OCI-LY7 (cell line): ENCODE data around the gene SOX12. TPM values are rescaled to one million over a fixed set of nuclear protein-coding genes. Genes with fewer than 3 reads are reported as not detected.

Experiments used
- BruUV-seq: library from RNA; stranded (reverse); fragments of 400-500 nt; replicated peaks from 2 replicates; lab custom pipeline; 2021; lab: Mats Ljungman, UMichigan
- CTCF ChIA-PET: fragments of 300-600 bp; sonication (Branson Sonifier 250); formaldehyde crosslinking; loops from one replicate; lab custom pipeline; 2022; ENCODE audit warnings: antibody characterized with exemption; ENCODE audit not compliant: unreplicated experiment; lab: Charles Lee
- POLR2A ChIA-PET: fragments of 300-600 bp; sonication (Branson Sonifier 250); formaldehyde crosslinking; loops from one replicate; lab custom pipeline; 2022; ENCODE audit warnings: antibody characterized with exemption; lab: Charles Lee
- DNase-seq: peaks from one replicate; pipeline ENCODE4 v3.0.0-alpha.2; 2015; ENCODE audit warnings: low spot score
- H2AFZ ChIP-seq: fragments of 200-600 bp; sonication (generic), shearing (Covaris generic); 2 replicates; pipeline ENCODE4 v1.6.1; 2014; ENCODE audit warnings: mild to moderate bottlenecking, antibody characterized with exemption, low read length, moderate library complexity
- H3K27ac ChIP-seq: fragments of 200-600 bp; sonication (generic); 2 replicates; pipeline ENCODE4 v1.5.1; 2014; ENCODE audit warnings: mixed run types, low read depth, mild to moderate bottlenecking, moderate library complexity, low read length, inconsistent platforms; ENCODE audit not compliant: poor library complexity, severe bottlenecking
- H3K36me3 ChIP-seq: fragments of 200-600 bp; sonication (generic); 2 replicates; pipeline ENCODE4 v1.6.1; 2014; ENCODE audit warnings: mild to moderate bottlenecking, antibody characterized with exemption, low read length, moderate library complexity, mixed read lengths; ENCODE audit not compliant: insufficient read depth
- H3K4me1 ChIP-seq: fragments of 200-600 bp; sonication (generic); 2 replicates; pipeline ENCODE4 v1.5.1; 2014; ENCODE audit warnings: mild to moderate bottlenecking, low read length; ENCODE audit not compliant: insufficient read depth, poor library complexity, severe bottlenecking
- H3K4me2 ChIP-seq: fragments of 200-600 bp; sonication (generic); 2 replicates; pipeline ENCODE4 v1.6.1; 2014; ENCODE audit warnings: mild to moderate bottlenecking, low read length
- H3K4me3 ChIP-seq: fragments of 200-600 bp; sonication (generic); 2 replicates; pipeline ENCODE4 v1.5.1; 2014; ENCODE audit warnings: mild to moderate bottlenecking, low read depth, low read length; ENCODE audit not compliant: poor library complexity, severe bottlenecking
- H3K79me2 ChIP-seq: fragments of 200-600 bp; sonication (generic); 2 replicates; pipeline ENCODE4 v1.6.1; 2016; ENCODE audit warnings: low read depth, mild to moderate bottlenecking, low read length, moderate library complexity, mixed read lengths; ENCODE audit not compliant: insufficient read depth
- H3K9me2 ChIP-seq: fragments of 200-600 bp; sonication (generic); 2 replicates; pipeline ENCODE4 v1.6.1; 2016; ENCODE audit warnings: mild to moderate bottlenecking, low read length, mixed read lengths; ENCODE audit not compliant: insufficient read depth
- H3K9me3 ChIP-seq: fragments of 200-600 bp; sonication (generic); 2 replicates; pipeline ENCODE4 v1.6.1; 2014; ENCODE audit warnings: mild to moderate bottlenecking, mixed run types, low read length, mixed read lengths
- H4K20me1 ChIP-seq: fragments of 200-600 bp; sonication (generic); 2 replicates; pipeline ENCODE4 v1.6.1; 2014; ENCODE audit warnings: mild to moderate bottlenecking, antibody characterized with exemption, low read length, moderate library complexity, mixed read lengths; ENCODE audit not compliant: insufficient read depth
- EZH2phosphoT487 ChIP-seq: fragments of 200-600 bp; sonication (generic); IDR thresholded peaks from 2 replicates; pipeline ENCODE4 v1.6.1; 2018; ENCODE audit warnings: low read depth, borderline replicate concordance, mild to moderate bottlenecking, mixed run types, antibody characterized with exemption, low read length, moderate library complexity, mixed read lengths
- intact Hi-C: fragments of 100-400 bp; cut with micrococcal nuclease; formaldehyde crosslinking; loops from one replicate; pipeline ENCODE4 v1.10.0; 2022; ENCODE audit not compliant: unreplicated experiment
- total RNA-seq, 2 experiments: library from RNA; depleted of rRNA in 1 of 2; stranded (reverse); fragments of >200 nt in 1 of 2; shearing (Covaris generic) in 1 of 2; gene quantifications; 2 replicates each; pipeline ENCODE4 v1.2.3, GENCODE V29; 2014 to 2022
- TF ChIP-seq, protein P1 (sequence below): fragments of 200-600 bp; sonication (generic); conservative IDR thresholded peaks from 2 replicates; pipeline ENCODE4 v1.5.1; 2014; ENCODE audit warnings: mild to moderate bottlenecking, antibody characterized with exemption, low read length, moderate library complexity, mixed read lengths

SOX12 gene
- total RNA-seq, 2 experiments from 2014 or later, result 16.4 to 43.8 TPM

DNA sequence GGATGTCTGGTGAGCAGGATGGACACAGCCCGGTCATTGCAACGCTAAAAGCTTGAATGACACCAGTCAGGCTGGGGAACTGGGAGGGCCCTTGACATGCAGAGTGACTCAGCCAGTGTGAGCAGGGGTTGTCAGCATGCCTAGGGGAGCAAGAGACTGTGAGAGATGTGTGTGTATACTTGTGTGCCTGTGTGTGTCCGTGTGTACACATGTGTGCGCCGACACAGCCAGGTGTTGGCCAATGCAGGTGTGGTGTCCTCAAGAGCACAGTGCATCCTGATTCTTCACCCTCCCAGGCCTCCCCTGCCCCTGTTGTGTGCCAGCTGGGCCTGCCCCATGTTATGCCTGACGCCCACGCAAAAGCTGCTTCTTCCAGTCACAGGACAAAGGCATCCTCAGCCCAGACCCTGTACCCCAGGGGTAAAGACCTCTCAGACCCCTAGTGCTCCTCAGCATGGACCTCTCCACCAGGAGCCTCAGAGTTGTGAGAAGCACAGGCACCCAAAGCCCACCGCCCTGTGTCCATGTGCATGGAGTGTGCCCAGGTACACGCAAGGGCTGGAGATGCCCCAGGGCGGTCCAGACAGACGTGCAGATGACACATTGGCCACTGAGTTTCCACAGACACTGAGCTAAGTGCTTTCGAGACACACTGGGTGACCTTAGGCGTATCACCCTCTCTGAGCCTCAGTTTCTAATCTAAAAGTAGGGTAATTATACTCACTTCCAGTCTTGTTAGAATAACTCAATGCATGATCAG is 38.1 kb downstream of the SOX12 start:
- Histone ChIP-seq H3K4me2 (0 out of 2 replicates have a peak overlapping the region, but pooled peaks have one; percentile 21), H3K27ac (peak overlapping the region; percentile 67), H3K9me3 (no peaks in the 10 kb centered on the region), H2AFZ (peak overlapping the region; percentile 52), H3K4me1 (peaks cover 61% of the 10 kb centered on the region), H3K4me3 (no peak overlapping the region), H4K20me1 (no peaks in the 10 kb centered on the region), H3K36me3 (no peaks in the 10 kb centered on the region), H3K79me2 (no peaks in the 10 kb centered on the region), H3K9me2 (no peaks in the 10 kb centered on the region)
- peak; percentile 30 for DNase-seq
- BruUV-seq, result no TSS peak
- CTCF ChIA-PET, result interaction anchor here (0.9 to 1.4 kb wide), 3 partner anchors 8 to 44 kb away, joined by 4 to 5 read pairs (median 4); no protein-coding TSS in a partner anchor
- POLR2A ChIA-PET, result interaction anchor here (3.0 to 4.9 kb wide), 3 partner anchors 9 to 43 kb away, joined by 19 to 49 read pairs (median 32); partner anchors contain the start of genes RBCK1 and TRIB3
- intact Hi-C loops, result no loop called here
- TF ChIP-seq, protein P1, sequence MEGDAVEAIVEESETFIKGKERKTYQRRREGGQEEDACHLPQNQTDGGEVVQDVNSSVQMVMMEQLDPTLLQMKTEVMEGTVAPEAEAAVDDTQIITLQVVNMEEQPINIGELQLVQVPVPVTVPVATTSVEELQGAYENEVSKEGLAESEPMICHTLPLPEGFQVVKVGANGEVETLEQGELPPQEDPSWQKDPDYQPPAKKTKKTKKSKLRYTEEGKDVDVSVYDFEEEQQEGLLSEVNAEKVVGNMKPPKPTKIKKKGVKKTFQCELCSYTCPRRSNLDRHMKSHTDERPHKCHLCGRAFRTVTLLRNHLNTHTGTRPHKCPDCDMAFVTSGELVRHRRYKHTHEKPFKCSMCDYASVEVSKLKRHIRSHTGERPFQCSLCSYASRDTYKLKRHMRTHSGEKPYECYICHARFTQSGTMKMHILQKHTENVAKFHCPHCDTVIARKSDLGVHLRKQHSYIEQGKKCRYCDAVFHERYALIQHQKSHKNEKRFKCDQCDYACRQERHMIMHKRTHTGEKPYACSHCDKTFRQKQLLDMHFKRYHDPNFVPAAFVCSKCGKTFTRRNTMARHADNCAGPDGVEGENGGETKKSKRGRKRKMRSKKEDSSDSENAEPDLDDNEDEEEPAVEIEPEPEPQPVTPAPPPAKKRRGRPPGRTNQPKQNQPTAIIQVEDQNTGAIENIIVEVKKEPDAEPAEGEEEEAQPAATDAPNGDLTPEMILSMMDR, result no peak
- TF ChIP-seq EZH2phosphoT487, result no peak

DNA sequence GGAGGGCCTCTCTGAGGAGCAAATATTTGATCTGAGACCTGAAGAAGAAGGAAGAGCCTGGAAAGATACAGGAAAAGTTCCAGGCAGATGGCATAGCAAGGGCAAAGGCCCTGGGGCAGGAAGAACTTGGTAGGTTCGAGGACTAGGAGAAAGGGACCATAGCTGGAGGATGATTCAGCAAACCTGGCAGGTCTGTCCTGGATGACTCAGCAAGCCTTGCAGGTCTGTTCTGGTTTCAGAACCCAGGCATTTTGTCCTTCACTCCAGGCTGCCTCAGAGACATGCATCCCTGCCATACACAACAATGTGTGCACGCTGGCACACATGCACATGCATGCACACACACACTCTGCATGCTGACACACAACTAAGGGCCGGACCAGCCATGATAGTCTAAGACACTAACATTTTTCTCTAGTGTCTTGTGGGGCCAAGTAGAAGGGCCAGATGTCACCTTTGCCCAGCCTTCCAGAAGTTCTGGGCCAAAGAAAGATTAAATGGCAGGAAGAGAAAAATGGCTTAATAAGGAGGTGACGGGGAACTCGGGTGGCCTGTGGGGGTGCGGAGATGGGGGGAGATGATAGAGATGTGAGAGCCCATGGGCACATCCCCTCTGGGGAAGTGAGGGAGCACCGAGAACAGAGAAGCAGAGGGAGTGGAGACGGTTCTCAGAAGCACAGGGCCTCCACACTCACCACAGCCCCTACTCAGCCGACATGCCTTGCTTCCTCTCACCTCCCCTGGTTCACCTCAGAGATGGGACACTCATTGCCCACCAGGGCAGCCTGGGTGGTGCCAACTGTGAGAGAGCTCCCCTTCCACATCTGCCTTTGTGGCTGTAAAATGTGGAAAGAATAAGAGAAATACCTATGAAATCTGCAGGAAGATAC is 39.8 kb downstream of the SOX12 start:
- Histone ChIP-seq H2AFZ (no peak overlapping the region), H3K4me2 (no peak overlapping the region), H3K27ac (no peak overlapping the region), H3K4me3 (no peak overlapping the region), H4K20me1 (no peaks in the 10 kb centered on the region), H3K9me3 (no peaks in the 10 kb centered on the region), H3K4me1 (peaks cover 45% of the 10 kb centered on the region), H3K9me2 (no peaks in the 10 kb centered on the region), H3K36me3 (no peaks in the 10 kb centered on the region), H3K79me2 (no peaks in the 10 kb centered on the region)
- ChIA-PET POLR2A (interaction anchor here (0.7 to 2.7 kb wide), 5 partner anchors 14 to 179 kb away, joined by 3 to 7 read pairs (median 4); partner anchors contain the start of genes CSNK2A1 and TRIB3), CTCF (no interaction called here)
- DNase-seq, result peak; percentile 27
- TF ChIP-seq, protein P1, result no peak
- no peak for TF ChIP-seq EZH2phosphoT487
- BruUV-seq, result no TSS peak
- intact Hi-C loops, result no loop called here
